ENCODE data around the gene OXA1L.
"Not testable (repeated sequence)": the region's sequence is repeated elsewhere in the genome, so short reads cannot be mapped to it uniquely, and the experiment has no call there.

The OXA1L gene

GRCh38 chr14:22769369-22769768 is 2.9 kb downstream of the OXA1L start:
- DNase-seq = no peak

- no peak for DNase-seq
Measured at GRCh38 chr14:22770481-22771187, 4.1 kb downstream of the OXA1L start.

GRCh38 chr14:22772725-22773124 is 6.2 kb downstream of the OXA1L start:
- DNase-seq = no peak

- no peak for DNase-seq
Measured at GRCh38 chr14:22773162-22774010, 6.9 kb downstream of the OXA1L start.

DNA sequence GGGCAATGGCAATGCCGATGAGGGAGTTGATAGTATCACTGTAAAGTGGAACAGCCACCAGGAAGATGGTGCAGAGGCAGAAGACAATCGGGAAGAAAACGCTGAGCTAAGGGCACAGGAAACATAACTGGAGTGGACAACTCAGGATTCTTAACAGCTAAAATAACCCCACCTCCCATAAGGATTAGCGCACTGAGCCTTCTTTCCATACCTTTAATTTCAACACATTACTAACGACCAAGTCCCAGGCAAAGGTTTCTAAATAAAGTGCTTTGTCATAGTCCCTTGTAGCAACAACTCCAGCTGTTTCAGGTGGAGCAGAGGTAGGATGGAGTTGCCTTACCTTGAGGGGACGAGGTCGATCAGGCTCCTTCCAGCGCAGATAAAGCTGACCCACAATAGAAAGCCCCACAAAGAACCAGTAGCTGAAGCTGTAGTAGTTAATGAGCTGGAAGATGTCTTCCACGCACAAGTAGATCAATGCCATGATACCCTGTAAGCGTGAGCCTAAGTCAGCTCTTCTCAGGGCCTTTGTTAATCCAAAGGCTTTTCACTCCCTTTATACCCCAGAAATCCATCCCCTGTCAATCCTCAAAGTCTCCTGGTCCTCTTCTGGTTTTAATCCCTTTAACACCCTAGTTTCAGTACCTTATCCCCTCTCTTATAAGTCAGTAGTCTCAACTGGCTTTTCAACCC is 7.7 kb downstream of the OXA1L start:
- DNase-seq = no peak

- DNase-seq = no peak
Measured at GRCh38 chr14:22776215-22776614, 9.7 kb downstream of the OXA1L start.

DNA sequence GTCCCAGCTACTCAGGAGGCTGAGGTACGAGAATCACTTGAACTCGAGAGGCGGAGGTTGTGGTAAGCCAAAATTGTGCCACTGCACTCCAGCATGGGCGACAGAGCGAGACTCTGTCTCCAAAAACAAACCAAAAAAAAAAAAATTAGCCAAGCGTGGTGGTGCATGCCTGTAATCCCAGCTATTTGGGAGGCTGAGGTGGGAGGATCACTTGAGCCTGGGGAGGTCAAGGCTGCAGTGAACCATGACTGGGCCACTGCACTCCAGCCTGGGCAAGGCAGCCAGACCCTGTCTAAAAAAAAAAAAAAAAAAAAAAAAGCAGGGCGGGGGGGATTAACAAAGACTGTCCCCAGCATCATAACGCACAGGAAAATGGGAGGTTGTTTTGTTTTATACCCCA is 10.4 kb downstream of the OXA1L start:
- not testable (repeated sequence) for DNase-seq

GRCh38 chr14:22778084-22778483 is 11.6 kb downstream of the OXA1L start:
- DNase-seq = no peak

- no peak for DNase-seq
Measured at GRCh38 chr14:22780105-22780679, 13.7 kb downstream of the OXA1L start.

GRCh38 chr14:22780941-22781300 is 14.4 kb downstream of the OXA1L start:
- DNase-seq = no peak

DNA sequence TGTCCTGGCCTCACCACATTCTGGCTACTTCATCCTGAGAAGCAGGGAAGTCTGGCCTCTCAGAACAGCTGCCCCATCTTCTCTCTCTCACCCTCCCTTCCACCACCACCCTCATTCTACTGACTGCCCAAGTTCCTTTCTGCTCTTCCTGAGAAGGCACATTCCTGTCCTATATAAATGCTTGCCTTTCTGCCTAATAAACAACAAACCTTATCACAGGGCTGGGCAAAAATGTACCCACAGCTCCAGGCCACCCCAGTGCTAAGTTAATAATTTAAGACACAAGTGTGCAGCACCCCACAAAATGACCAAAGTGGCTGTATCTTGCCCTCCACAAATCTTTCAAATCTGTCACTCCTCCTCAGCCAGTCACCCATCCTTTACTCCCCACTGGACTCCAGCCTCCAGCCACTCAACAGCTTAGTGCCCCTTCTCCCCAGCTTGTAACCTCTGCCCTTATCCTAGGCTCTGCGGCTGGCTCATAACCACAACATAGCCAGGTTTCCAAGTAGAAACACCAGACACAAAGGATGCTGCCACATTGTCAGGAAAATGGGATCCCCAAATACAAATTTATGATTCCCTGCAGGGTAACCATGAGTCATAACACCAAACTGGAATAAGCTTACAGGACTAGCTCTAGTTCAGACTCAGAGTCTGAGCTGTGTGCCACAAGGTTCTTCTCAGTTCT is 15.0 kb downstream of the OXA1L start:
- DNase-seq = peak; percentile 11

GRCh38 chr14:22786685-22787084 is 20.2 kb downstream of the OXA1L start:
- no peak for DNase-seq

DNA sequence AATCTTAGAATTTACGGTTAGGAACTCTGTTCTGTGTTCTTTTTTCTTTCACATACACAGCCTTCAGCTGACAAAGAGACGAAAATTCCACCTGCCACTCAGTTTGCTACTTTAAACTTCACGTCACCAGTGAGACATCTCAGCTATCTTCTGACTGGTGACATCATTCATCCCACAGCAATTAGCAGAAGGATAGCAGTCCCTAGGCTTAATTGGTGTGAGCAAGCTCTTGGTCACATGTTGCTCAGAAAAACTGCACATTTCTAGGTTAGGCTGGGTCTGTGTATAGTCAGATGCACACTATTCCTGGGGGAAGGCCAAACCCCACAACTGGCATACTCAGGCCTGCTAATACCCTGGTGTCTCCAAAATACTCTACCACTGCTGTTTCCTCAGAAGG is 24.8 kb downstream of the OXA1L start:
- DNase-seq = peak; percentile 53

DNA sequence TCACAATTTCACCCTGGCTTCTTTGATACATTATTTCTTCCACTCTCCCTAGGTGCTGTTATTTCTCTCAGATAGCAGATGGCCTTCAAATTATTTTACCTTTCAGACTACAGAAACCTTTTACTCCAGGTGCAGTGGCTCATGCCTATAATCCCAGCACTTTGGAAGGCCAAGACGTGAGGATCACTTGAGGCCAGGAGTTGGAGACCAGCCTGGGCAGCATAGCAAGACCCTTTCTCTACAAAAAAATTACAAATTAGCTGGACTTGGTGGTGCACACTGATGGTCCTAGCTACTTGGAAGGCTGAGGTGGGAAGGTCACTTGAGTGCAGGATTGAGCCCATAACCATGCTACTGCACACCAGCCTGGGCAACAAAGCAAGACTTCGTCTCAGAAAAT is 25.7 kb downstream of the OXA1L start:
- DNase-seq = no peak

- DNase-seq = not testable (repeated sequence)
Measured at GRCh38 chr14:22793550-22793949, 27.1 kb downstream of the OXA1L start.

DNA sequence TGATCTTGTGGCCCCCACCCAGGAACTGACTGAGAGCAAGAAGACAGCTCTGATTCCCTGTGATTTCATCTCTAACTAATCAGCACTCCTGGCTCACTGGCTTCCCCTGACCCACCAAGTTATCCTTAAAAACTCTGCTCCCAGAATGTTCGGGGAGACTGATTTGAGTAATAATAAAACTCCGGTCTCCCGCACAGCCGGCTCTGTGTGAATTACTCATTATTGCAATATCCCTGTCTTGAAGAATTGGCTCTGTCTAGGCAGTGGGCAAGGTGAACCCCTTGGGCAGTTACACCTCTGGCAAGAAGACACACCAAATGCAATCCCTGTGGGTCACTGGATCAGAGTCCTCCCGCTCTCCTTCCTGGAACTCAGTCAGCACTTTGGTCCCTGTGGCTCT is 27.5 kb downstream of the OXA1L start:
- no peak for DNase-seq

- no peak for DNase-seq
Measured at GRCh38 chr14:22794551-22794951, 28.1 kb downstream of the OXA1L start.

DNA sequence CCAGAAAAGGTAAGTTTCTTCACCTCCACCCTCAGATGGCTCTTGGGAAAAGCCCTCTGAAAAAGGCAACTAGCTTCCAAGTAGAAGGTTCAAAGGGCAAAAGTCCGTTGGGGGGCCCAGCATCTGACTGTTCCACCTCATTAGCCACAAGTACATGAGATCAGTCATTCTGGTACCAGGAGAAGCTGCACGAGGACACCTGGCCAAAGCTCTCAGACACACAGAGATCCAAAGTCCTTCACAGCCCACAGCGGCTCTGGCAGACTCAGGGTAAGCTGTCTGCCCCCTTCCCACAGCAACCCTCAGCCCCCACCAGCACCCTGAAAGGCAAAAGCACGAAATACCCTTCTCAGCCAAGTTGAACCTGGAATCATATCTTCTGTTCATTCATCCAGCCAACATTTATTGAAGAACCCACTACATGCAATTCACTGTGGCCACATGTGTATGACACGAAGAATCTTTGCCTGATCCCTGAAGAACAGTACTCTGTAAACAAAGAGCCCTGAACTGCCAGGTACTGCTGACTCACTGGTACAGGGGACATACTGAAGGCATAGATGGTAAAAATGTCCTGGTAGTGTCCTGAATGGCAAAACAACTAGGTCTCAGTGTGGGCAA is 29.7 kb downstream of the OXA1L start:
- DNase-seq = no peak

- DNase-seq = no peak
Measured at GRCh38 chr14:22797017-22797917, 30.8 kb downstream of the OXA1L start.

- DNase-seq = no peak
Measured at GRCh38 chr14:22798528-22798927, 32.0 kb downstream of the OXA1L start.

- DNase-seq = no peak
Measured at GRCh38 chr14:22800346-22800745, 33.9 kb downstream of the OXA1L start.
